ENCODE data around the gene FBLL1. TPM values are rescaled to one million over a fixed set of nuclear protein-coding genes. Genes with fewer than 3 reads are reported as not detected.

FBLL1 gene
- total RNA-seq, 1 experiment from 2014 or later = 7.5 TPM

DNA sequence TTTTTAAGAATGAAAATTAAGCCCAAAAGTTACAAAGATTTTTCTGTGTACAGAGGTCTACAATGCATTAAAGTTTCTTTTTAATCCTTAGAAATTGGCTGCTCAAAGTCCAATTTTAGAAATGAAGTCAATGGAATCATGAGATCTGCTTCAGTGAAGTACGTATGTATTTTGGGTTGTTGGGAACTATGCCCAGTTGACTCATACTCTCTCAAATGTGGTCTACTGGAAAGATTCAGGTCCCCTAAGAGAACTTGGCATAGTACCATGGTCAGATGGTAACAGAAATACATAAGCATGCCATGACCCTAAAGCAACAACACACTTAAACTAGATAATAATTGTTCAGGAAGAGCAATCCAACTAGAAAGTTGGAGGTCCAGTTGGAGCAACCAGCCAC lies 23.0 kb downstream of the FBLL1 start:
- in situ Hi-C loops (cut with HindIII; ENCODE audit: low pct_unique_long_range_greater_than_20kb, low sequenced_read_pairs) (no loop called here), intact Hi-C loops (cut with micrococcal nuclease; ENCODE audit: unreplicated experiment) (no loop called here)
- no peaks in the 10 kb centered on the region for H3K9me3 ChIP-seq (ENCODE audit: control insufficient read depth, insufficient read depth, low read depth, low read length)
- no peak for ATAC-seq
- peaks cover 17% of the 10 kb centered on the region for H3K36me3 ChIP-seq (ENCODE audit: control insufficient read depth, insufficient read depth, low read length)
- no peak overlapping the region for H3K4me3 ChIP-seq (ENCODE audit: low read depth in 2 of 2, low read length in 2 of 2)
- no peak overlapping the region for H3K27ac ChIP-seq (ENCODE audit: low read length)
- BruUV-seq (replicated peaks) = no TSS peak
- TF ChIP-seq POLR2AphosphoS5 (IDR thresholded peaks at IDR 0.05; ENCODE audit: low read depth, low read length) (no peak), TCF7L2 (IDR thresholded peaks at IDR 0.05; ENCODE audit: low read depth, low read length) (no peak), CTCF (IDR thresholded peaks at IDR 0.05) (no peak), SIN3A (IDR thresholded peaks at IDR 0.05; ENCODE audit: borderline replicate concordance, insufficient read depth, low read depth, low read length) (no peak)
- TF ChIP-seq, protein P1, sequence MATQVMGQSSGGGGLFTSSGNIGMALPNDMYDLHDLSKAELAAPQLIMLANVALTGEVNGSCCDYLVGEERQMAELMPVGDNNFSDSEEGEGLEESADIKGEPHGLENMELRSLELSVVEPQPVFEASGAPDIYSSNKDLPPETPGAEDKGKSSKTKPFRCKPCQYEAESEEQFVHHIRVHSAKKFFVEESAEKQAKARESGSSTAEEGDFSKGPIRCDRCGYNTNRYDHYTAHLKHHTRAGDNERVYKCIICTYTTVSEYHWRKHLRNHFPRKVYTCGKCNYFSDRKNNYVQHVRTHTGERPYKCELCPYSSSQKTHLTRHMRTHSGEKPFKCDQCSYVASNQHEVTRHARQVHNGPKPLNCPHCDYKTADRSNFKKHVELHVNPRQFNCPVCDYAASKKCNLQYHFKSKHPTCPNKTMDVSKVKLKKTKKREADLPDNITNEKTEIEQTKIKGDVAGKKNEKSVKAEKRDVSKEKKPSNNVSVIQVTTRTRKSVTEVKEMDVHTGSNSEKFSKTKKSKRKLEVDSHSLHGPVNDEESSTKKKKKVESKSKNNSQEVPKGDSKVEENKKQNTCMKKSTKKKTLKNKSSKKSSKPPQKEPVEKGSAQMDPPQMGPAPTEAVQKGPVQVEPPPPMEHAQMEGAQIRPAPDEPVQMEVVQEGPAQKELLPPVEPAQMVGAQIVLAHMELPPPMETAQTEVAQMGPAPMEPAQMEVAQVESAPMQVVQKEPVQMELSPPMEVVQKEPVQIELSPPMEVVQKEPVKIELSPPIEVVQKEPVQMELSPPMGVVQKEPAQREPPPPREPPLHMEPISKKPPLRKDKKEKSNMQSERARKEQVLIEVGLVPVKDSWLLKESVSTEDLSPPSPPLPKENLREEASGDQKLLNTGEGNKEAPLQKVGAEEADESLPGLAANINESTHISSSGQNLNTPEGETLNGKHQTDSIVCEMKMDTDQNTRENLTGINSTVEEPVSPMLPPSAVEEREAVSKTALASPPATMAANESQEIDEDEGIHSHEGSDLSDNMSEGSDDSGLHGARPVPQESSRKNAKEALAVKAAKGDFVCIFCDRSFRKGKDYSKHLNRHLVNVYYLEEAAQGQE (IDR thresholded peaks at IDR 0.05; ENCODE audit: insufficient read depth in 1 of 2, low read depth in 2 of 2, low read length in 1 of 2) = no peak
- ChIA-PET CTCF (no interaction called here), POLR2A (no interaction called here)
- H3K27me3 ChIP-seq (ENCODE audit: control insufficient read depth, insufficient read depth, low read length) = no peaks in the 10 kb centered on the region
- no peak for DNase-seq (ENCODE audit: low read depth, low spot score)
- no peaks in the 10 kb centered on the region for H3K4me1 ChIP-seq (ENCODE audit: control insufficient read depth, insufficient read depth, low read length)

DNA sequence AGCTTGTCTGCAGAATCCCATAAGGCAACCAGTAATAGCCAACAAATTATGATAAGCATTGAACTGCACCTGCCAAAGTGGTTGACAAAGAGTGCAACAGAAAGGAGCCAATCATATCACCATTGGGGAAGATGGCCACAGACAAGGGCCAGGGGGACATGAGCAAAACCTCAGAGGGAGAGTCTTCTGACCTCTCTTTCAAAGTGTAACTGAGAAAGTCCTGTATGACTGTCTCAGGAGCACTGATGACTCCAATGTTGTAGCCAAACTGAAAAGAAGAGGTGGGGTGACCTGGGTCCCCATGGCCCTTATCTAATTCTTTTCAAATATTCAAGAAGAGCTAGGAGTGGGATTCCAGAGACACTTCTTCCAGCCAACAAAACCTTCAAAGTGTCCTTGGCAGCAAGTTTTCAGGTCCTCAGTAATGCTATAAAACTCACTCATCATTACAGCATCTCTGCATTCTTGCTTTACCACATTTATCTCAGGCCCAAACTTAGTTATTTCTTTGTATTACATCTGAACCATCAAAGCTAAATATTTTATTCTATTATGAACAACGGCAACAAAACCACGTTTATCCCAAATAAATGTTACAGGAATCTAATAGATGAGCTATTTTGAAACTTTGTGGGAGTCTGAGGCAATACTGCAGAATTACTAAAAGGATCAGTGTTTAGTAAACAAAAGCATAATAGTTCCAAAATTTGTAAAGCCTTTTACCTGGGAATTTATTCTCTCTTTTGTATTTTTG lies 24.4 kb downstream of the FBLL1 start:
- ChIA-PET CTCF (no interaction called here), POLR2A (no interaction called here)
- Histone ChIP-seq H3K27ac (ENCODE audit: low read length) (no peak overlapping the region), H3K36me3 (ENCODE audit: control insufficient read depth, insufficient read depth, low read length) (peaks cover 23% of the 10 kb centered on the region), H3K9me3 (ENCODE audit: control insufficient read depth, insufficient read depth, low read depth, low read length) (no peaks in the 10 kb centered on the region), H3K4me3 (ENCODE audit: low read depth in 2 of 2, low read length in 2 of 2) (no peak overlapping the region), H3K27me3 (ENCODE audit: control insufficient read depth, insufficient read depth, low read length) (no peaks in the 10 kb centered on the region), H3K4me1 (ENCODE audit: control insufficient read depth, insufficient read depth, low read length) (no peaks in the 10 kb centered on the region)
- DNase-seq (ENCODE audit: low read depth, low spot score) (no peak), ATAC-seq (no peak)
- in situ Hi-C loops (cut with HindIII; ENCODE audit: low pct_unique_long_range_greater_than_20kb, low sequenced_read_pairs) = no loop called here
- no TSS peak for BruUV-seq (replicated peaks)
- no peak for TF ChIP-seq TCF7L2 (IDR thresholded peaks at IDR 0.05; ENCODE audit: low read depth, low read length)
- no peak for TF ChIP-seq SIN3A (IDR thresholded peaks at IDR 0.05; ENCODE audit: borderline replicate concordance, insufficient read depth, low read depth, low read length)
- no peak for TF ChIP-seq CTCF (IDR thresholded peaks at IDR 0.05)
- TF ChIP-seq, protein P1 (IDR thresholded peaks at IDR 0.05; ENCODE audit: insufficient read depth in 1 of 2, low read depth in 2 of 2, low read length in 1 of 2) = no peak
- TF ChIP-seq POLR2AphosphoS5 (IDR thresholded peaks at IDR 0.05; ENCODE audit: low read depth, low read length) = no peak
- intact Hi-C loops (cut with micrococcal nuclease; ENCODE audit: unreplicated experiment) = no loop called here

All from Panc1 (cell line).